SJSA1 (cell line): ENCODE results near the gene SOX9. TPM values are rescaled to one million over a fixed set of nuclear protein-coding genes. Genes with fewer than 3 reads are reported as not detected.

ENCODE experiments used
- DNase-seq, 2 experiments: peaks; one replicate each; pipeline ENCODE4 v3.0.0-alpha.2; 2015 to 2020; ENCODE audit warnings: low spot score in 2 of 2, low read depth in 1 of 2
- H3K27ac ChIP-seq: fragments of 250-450 bp; sonication (Bioruptor Pico); 2 replicates; pipeline ENCODE4 v1.5.1; 2020; ENCODE audit warnings: mild to moderate bottlenecking, moderate library complexity
- H3K27me3 ChIP-seq: fragments of 250-450 bp; sonication (Bioruptor Pico); replicated peaks from 2 replicates; pipeline ENCODE4 v1.5.1; 2020; ENCODE audit warnings: mild to moderate bottlenecking, moderate library complexity
- H3K36me3 ChIP-seq: fragments of 250-450 bp; sonication (Bioruptor Pico); 2 replicates; pipeline ENCODE4 v1.5.1; 2020; ENCODE audit warnings: mild to moderate bottlenecking
- H3K4me1 ChIP-seq: fragments of 250-450 bp; sonication (Bioruptor Pico); replicated peaks from 2 replicates; pipeline ENCODE4 v1.6.1; 2021; ENCODE audit warnings: mild to moderate bottlenecking
- H3K4me3 ChIP-seq: fragments of 250-450 bp; sonication (Bioruptor Pico); 2 replicates; pipeline ENCODE4 v1.5.1; 2020; ENCODE audit warnings: mild to moderate bottlenecking
- H3K9me3 ChIP-seq: fragments of 250-450 bp; sonication (Bioruptor Pico); replicated peaks from 2 replicates; pipeline ENCODE4 v1.5.1; 2020; ENCODE audit warnings: mild to moderate bottlenecking
- total RNA-seq: library from RNA; depleted of rRNA; stranded (reverse); fragments of >200 nt; shearing (Covaris generic); gene quantifications from 2 replicates; pipeline ENCODE4 v1.2.3, GENCODE V29; 2014

SOX9 gene
- total RNA-seq, 1 experiment from 2014 or later, result 2.9 TPM

GRCh38 chr17:72165867-72166439, 45.1 kb downstream of the SOX9 start:
- no peaks in the 10 kb centered on the region for H3K36me3 ChIP-seq
- H3K4me3 ChIP-seq, result no peak overlapping the region
- H3K27ac ChIP-seq, result no peak overlapping the region
- H3K4me1 ChIP-seq, result no peaks in the 10 kb centered on the region
- 0 out of 2 replicates have a peak, but pooled peaks cover 2% of the 10 kb centered on the region for H3K9me3 ChIP-seq
- DNase-seq, result no peak
- H3K27me3 ChIP-seq, result no peaks in the 10 kb centered on the region

- Histone ChIP-seq H3K4me1 (no peaks in the 10 kb centered on the region), H3K9me3 (0 out of 2 replicates have a peak, but pooled peaks cover 2% of the 10 kb centered on the region), H3K27me3 (no peaks in the 10 kb centered on the region), H3K36me3 (no peaks in the 10 kb centered on the region), H3K27ac (no peak overlapping the region), H3K4me3 (no peak overlapping the region)
- DNase-seq, result no peak
Observed at GRCh38 chr17:72167593-72167992, 46.8 kb downstream of the SOX9 start.

GRCh38 chr17:72169823-72170222, 49.0 kb downstream of the SOX9 start:
- DNase-seq, result no peak
- no peaks in the 10 kb centered on the region for H3K27me3 ChIP-seq
- H3K4me3 ChIP-seq, result no peak overlapping the region
- no peaks in the 10 kb centered on the region; the same call in 1 of the 2 replicates for H3K4me1 ChIP-seq
- H3K36me3 ChIP-seq, result no peaks in the 10 kb centered on the region
- H3K9me3 ChIP-seq, result 0 out of 2 replicates have a peak, but pooled peaks cover 2% of the 10 kb centered on the region
- H3K27ac ChIP-seq, result no peak overlapping the region

DNA sequence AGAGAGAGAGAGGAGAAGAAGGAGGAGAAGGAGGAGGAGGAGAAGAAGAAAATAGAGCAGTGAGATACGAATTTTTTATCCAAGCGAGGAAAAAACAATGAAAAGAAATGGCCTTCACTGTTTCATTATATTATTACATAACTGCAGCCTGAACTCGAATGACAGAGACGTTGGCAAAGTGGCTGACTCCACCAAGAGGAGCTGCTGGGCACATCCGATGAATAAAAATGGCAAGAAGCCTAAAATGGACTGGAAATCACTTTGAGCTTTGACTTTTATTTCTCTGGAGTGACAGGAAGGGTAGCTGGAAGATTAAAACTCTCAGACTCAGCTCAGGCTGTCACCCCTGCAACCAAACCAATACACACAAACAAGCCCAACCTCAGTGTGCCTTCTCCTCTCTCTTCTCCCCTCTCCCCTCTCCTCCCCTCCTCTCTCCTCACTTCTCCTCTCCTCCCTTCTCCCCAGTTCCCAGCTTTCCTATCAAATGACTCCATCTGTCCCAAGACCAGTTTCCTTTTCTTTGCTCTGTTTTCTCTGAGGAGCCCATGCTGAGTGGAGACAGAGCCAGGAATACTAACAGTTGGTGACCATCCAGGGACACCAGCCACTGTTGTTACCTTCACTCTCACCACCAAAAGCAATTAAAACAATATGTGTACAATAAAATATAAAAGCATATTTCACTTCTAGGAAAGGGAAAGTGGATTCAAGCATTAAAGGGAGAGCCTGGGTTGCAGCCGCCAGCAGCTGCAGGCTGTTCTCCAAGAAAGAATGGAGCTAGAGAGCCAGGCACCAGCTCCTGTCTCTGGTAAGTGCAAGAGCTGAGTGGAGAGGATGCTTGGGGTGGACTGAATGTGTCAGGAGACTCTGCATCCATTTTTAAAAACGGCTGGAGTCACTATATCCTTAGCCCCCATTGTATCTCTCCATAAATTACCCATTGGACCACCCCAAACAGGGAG, 51.2 kb downstream of the SOX9 start:
- no peak overlapping the region for H3K4me3 ChIP-seq
- DNase-seq, result no peak
- no peaks in the 10 kb centered on the region for H3K27me3 ChIP-seq
- no peaks in the 10 kb centered on the region; the same call in 1 of the 2 replicates for H3K4me1 ChIP-seq
- H3K27ac ChIP-seq, result no peak overlapping the region
- 0 out of 2 replicates have a peak, but pooled peaks cover 2% of the 10 kb centered on the region for H3K9me3 ChIP-seq
- no peaks in the 10 kb centered on the region for H3K36me3 ChIP-seq

GRCh38 chr17:72173499-72174116, 52.8 kb downstream of the SOX9 start:
- DNase-seq, result no peak
- no peaks in the 10 kb centered on the region; the same call in 1 of the 2 replicates for H3K4me1 ChIP-seq
- H3K4me3 ChIP-seq, result no peak overlapping the region
- no peaks in the 10 kb centered on the region for H3K36me3 ChIP-seq
- no peaks in the 10 kb centered on the region for H3K9me3 ChIP-seq
- no peak overlapping the region for H3K27ac ChIP-seq
- no peaks in the 10 kb centered on the region for H3K27me3 ChIP-seq

- H3K9me3 ChIP-seq, result no peaks in the 10 kb centered on the region
- H3K4me3 ChIP-seq, result no peak overlapping the region
- H3K4me1 ChIP-seq, result no peaks in the 10 kb centered on the region; the same call in 1 of the 2 replicates
- no peaks in the 10 kb centered on the region for H3K36me3 ChIP-seq
- no peak for DNase-seq
- no peak overlapping the region for H3K27ac ChIP-seq
- no peaks in the 10 kb centered on the region for H3K27me3 ChIP-seq
Observed at GRCh38 chr17:72175263-72175662, 54.4 kb downstream of the SOX9 start.
